HG03060 (cell line): Measurements from ENCODE around the gene GLRX2.
"Not testable (repeated sequence)": the region's sequence is repeated elsewhere in the genome, so short reads cannot be mapped to it uniquely, and the experiment has no call there.

Experiments used
- ATAC-seq: cut with Tn5 transposase; IDR thresholded peaks from one replicate; pipeline ENCODE4 v1.9.1; 2021; ENCODE audit warnings: low read depth, moderate number of reproducible peaks; ENCODE audit not compliant: unreplicated experiment

GLRX2 gene

GRCh38 chr1:193104907-193105820, at the start of gene GLRX2:
GLRX2 (minus strand) TSS chr1:193105414; CDS start chr1:193105382, 32 bp downstream.
- ATAC-seq = peak; percentile 70

GRCh38 chr1:193144999-193145398, 39.8 kb upstream of the GLRX2 start:
- ATAC-seq = no peak

GRCh38 chr1:193144361-193144938, 39.2 kb upstream of the GLRX2 start:
- no peak for ATAC-seq

- ATAC-seq = no peak
Observed at GRCh38 chr1:193143285-193143684, 38.1 kb upstream of the GLRX2 start.

GRCh38 chr1:193142409-193142808, 37.2 kb upstream of the GLRX2 start:
- ATAC-seq = no peak

- no peak for ATAC-seq
Observed at GRCh38 chr1:193141804-193142203, 36.6 kb upstream of the GLRX2 start.

- ATAC-seq = no peak
Observed at GRCh38 chr1:193140254-193140653, 35.0 kb upstream of the GLRX2 start.

GRCh38 chr1:193131266-193131860, 26.1 kb upstream of the GLRX2 start:
- no peak for ATAC-seq

GRCh38 chr1:193125369-193125768, 20.2 kb upstream of the GLRX2 start:
- no peak for ATAC-seq

- ATAC-seq = no peak
Observed at GRCh38 chr1:193123751-193124150, 18.5 kb upstream of the GLRX2 start.

- ATAC-seq = peak; percentile 89
Observed at GRCh38 chr1:193121616-193122593, 16.7 kb upstream of the GLRX2 start, which contains the start of gene CDC73. CDC73 (plus strand) TSS chr1:193122031; CDS start chr1:193122201, 170 bp downstream.

- no peak for ATAC-seq
Observed at GRCh38 chr1:193120604-193121166, 15.5 kb upstream of the GLRX2 start.

- ATAC-seq = no peak
Observed at GRCh38 chr1:193118803-193119730, 13.9 kb upstream of the GLRX2 start.

- ATAC-seq = no peak
Observed at GRCh38 chr1:193118194-193118593, 13.0 kb upstream of the GLRX2 start.

- ATAC-seq = not testable (repeated sequence)
Observed at GRCh38 chr1:193117167-193117566, 12.0 kb upstream of the GLRX2 start.

GRCh38 chr1:193115629-193116227, 10.5 kb upstream of the GLRX2 start:
- ATAC-seq = no peak

GRCh38 chr1:193114485-193115095, 9.4 kb upstream of the GLRX2 start:
- no peak for ATAC-seq

- ATAC-seq = no peak
Observed at GRCh38 chr1:193113992-193114332, 8.7 kb upstream of the GLRX2 start.
